ENCODE measurements around the gene PPFIBP2. TPM values are rescaled to one million over a fixed set of nuclear protein-coding genes. Genes with fewer than 3 reads are reported as not detected.
A peak's percentile ranks its signal among the peaks of the same experiment; 100 is the strongest.
"Not testable (repeated sequence)": the region's sequence is repeated elsewhere in the genome, so short reads cannot be mapped to it uniquely, and the experiment has no call there.

PPFIBP2 gene
- total RNA-seq, 1 donor from 2014 or later: 65.8 TPM

- no peak for DNase-seq (ENCODE audit: low spot score in 2 of 2, unreplicated experiment in 2 of 2)
- peaks cover 43% of the 10 kb centered on the region for H3K36me3 Mint-ChIP-seq
- peaks cover 6% of the 10 kb centered on the region for H3K4me1 Mint-ChIP-seq
- no peak overlapping the region for H3K4me3 Mint-ChIP-seq
- no peaks in the 10 kb centered on the region for H3K27me3 Mint-ChIP-seq (ENCODE audit: low read depth)
- H3K9me3 Mint-ChIP-seq: no peaks in the 10 kb centered on the region
- no peak for TF ChIP-seq CTCF (IDR thresholded peaks at IDR 0.05; ENCODE audit: unreplicated experiment)
- H3K27ac Mint-ChIP-seq: peak overlapping the region; percentile 26
Measured at GRCh38 chr11:7654195-7654705, 140.5 kb downstream of the PPFIBP2 start.

GRCh38 chr11:7655253-7656217 is 141.7 kb downstream of the PPFIBP2 start:
- peaks cover 31% of the 10 kb centered on the region for H3K36me3 Mint-ChIP-seq
- TF ChIP-seq CTCF (IDR thresholded peaks at IDR 0.05; ENCODE audit: unreplicated experiment): no peak

GRCh38 chr11:7656704-7657103 is 142.9 kb downstream of the PPFIBP2 start:
- no peak for TF ChIP-seq CTCF (IDR thresholded peaks at IDR 0.05; ENCODE audit: unreplicated experiment)
- peak overlapping the region; percentile 9 for H3K27ac Mint-ChIP-seq
- no peak for DNase-seq (ENCODE audit: low spot score in 2 of 2, unreplicated experiment in 2 of 2)
- no peaks in the 10 kb centered on the region for H3K9me3 Mint-ChIP-seq
- H3K36me3 Mint-ChIP-seq: peaks cover 27% of the 10 kb centered on the region
- no peak overlapping the region for H3K4me3 Mint-ChIP-seq
- H3K27me3 Mint-ChIP-seq (ENCODE audit: low read depth): no peaks in the 10 kb centered on the region
- peaks cover 6% of the 10 kb centered on the region for H3K4me1 Mint-ChIP-seq

More at GRCh38 chr11:7655253-7656217, 141.7 kb downstream of the PPFIBP2 start:
- H3K4me3 Mint-ChIP-seq: no peak overlapping the region
- no peak for DNase-seq (ENCODE audit: low spot score in 2 of 2, unreplicated experiment in 2 of 2)
- no peaks in the 10 kb centered on the region for H3K9me3 Mint-ChIP-seq
- no peak overlapping the region for H3K27ac Mint-ChIP-seq
- H3K4me1 Mint-ChIP-seq: peaks cover 6% of the 10 kb centered on the region
- H3K27me3 Mint-ChIP-seq (ENCODE audit: low read depth): no peaks in the 10 kb centered on the region

GRCh38 chr11:7657306-7658025 is 143.7 kb downstream of the PPFIBP2 start:
- Mint-ChIP-seq H3K4me3 (no peak overlapping the region), H3K27me3 (ENCODE audit: low read depth) (no peaks in the 10 kb centered on the region), H3K27ac (peak overlapping the region; percentile 23), H3K9me3 (no peaks in the 10 kb centered on the region), H3K4me1 (peaks cover 6% of the 10 kb centered on the region), H3K36me3 (peaks cover 23% of the 10 kb centered on the region)
- DNase-seq (ENCODE audit: low spot score in 2 of 2, unreplicated experiment in 2 of 2): no peak
- peak; percentile 25 for TF ChIP-seq CTCF (IDR thresholded peaks at IDR 0.05; ENCODE audit: unreplicated experiment)

GRCh38 chr11:7663531-7663930 is 149.7 kb downstream of the PPFIBP2 start:
- not testable (repeated sequence) for H3K4me1 Mint-ChIP-seq; H3K27ac Mint-ChIP-seq; DNase-seq (ENCODE audit: low spot score in 2 of 2, unreplicated experiment in 2 of 2); H3K9me3 Mint-ChIP-seq; H3K4me3 Mint-ChIP-seq; H3K27me3 Mint-ChIP-seq (ENCODE audit: low read depth)
- peaks cover 44% of the 10 kb centered on the region for H3K36me3 Mint-ChIP-seq
